Measurements from ENCODE around the gene LRRC26.

Gene LRRC26

DNA sequence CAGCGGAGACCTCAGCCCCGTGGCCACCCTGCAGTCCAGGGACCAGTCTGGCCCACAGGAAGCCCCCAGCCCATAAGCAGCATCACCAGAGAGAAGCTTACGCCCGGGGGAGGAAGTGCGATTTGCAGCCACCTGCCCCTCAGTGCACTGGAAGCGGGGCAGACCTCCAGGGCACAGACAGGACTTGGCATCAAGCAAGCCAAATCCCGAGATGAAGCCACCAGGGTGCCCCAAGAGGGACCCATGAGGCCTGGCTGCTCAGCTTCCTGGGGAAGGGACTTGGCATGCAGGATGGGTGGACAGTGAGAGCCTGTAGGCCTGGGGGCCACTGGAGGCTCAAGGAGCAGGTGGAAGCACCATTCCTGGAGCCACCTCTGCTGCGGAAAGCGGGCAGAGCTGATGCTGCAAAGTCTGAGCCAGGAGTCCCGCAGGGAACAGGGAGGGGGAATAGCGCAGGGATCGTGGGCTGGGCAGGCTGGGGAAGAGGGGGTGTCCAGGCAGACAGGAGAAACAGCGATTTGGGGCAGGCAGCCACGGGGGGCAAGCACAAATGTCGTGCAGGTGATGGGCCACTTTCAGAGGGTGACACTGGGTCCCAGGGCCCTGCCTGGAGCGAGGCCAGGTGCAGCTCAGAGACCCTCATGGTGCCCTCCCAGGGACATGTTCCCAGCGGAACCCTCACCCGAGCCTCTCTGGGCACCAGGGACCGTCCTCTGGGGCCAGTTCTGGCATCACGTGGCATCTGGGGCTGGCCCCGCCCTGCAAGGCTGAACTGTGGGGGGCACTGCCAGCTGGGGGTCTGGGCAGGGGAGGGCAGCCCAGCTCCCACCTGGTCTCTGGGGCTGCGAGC, 3.2 kb downstream of the LRRC26 start:
- DNase-seq (ENCODE audit: low spot score) = no peak

DNA sequence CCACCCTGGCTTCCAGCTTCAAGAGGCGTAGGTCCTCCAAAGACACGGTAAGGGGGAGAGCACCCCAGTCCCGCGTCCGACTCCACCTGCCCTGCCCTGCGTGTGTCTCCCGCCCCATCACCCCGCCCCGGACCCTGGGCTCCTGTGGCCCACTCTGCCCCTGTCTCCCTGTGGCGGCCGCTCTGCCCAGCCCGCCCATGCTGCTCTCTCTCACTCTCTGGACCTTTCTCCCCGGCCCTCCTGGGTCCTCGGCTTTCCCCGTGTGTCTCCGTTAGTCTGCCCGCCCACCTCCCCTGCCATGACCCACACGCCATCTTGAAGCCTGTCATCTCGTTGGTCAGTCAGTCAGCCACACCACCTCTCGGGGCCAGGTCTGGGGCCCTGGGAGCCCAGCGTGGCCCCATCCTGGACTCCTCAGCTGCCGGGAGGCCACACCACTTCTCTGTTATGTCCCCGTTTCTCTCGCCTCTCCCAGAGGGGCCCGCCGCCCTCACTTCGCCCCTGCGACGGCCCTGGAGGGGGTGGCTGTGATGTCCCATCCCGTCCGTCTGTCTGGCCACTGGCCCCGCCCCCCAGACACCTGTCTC, 4.5 kb downstream of the LRRC26 start:
- no peak for DNase-seq (ENCODE audit: low spot score)

DNA sequence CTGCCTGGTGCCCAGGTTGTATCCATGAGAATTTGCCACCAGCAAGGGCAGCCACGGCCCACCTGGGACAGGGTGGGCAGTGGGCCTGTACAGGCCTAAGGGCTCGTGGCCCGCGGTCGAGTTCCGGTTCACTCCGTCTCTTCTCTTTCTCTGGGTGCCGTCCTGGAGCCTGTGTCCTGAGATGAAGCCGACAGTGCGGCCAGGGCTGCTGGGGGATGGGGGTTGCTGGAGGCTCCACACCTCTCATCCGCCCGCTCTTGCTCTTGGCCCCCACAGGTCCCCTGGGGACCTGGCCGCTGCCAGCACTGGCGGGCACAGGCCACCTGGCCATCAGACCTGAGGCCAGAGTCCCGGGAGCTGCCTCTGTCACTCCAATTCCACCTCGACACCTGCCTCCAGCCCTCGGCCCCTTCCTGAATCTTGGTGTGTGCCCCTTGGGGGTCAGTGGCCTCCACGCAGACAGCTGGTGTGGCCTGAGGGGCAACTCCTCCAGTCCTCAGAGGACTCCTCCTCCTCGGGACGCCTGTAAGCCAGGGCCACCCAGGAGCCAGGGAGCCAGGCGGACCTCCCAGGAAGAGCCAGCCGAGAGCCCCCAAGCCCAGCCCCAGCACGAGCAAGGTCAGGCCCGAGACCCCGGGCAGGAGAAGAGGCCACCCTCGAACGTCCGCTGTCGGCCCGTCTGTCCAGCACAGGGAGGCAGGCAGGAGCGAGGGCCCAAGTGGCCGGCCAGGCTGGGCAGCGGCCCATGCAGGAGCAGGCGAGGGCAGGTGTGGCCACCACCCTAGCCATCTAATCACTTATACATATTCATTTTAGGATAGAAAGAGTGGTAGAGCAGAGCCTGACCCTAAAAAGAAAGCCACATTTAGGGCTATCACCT, 5.2 kb downstream of the LRRC26 start:
- DNase-seq (ENCODE audit: low spot score) = no peak

DNA sequence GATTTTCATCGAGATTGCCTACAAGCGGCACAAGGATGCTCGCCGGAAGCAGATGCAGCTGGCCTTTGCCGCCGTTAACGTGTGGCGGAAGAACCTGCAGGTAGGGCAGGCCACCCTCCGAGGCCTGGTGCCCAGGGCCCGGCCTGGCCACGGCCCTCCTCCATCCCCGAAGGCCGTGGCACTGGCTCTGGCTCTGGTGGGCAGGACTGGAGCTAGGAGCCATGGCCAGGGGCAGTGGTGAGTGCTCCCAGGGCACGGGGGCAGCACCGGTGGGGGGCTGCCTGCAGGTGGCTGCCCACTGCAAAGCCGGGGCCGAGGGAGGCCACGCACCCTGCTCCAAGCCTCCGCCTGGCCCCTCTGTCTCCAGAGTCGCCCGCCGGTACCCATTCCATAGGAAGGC, 6.0 kb downstream of the LRRC26 start:
- DNase-seq (ENCODE audit: low spot score) = no peak

DNA sequence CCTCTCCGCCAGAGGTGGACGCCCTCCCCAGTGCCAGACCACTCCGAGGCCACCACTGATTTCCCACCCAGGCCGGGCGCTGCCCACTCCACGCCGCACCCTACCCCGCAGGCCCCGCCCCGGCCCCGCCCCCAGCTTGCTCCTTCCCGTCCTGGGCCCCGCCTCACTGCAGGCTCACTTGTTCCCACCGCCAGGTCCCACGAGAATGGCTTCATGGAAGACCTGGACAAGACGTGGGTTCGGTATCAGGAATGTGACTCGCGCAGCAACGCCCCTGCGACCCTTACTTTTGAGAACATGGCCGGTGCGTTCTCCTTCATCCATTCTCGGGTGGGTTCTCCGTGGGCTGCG, 6.5 kb downstream of the LRRC26 start:
- no peak for DNase-seq (ENCODE audit: low spot score)

DNA sequence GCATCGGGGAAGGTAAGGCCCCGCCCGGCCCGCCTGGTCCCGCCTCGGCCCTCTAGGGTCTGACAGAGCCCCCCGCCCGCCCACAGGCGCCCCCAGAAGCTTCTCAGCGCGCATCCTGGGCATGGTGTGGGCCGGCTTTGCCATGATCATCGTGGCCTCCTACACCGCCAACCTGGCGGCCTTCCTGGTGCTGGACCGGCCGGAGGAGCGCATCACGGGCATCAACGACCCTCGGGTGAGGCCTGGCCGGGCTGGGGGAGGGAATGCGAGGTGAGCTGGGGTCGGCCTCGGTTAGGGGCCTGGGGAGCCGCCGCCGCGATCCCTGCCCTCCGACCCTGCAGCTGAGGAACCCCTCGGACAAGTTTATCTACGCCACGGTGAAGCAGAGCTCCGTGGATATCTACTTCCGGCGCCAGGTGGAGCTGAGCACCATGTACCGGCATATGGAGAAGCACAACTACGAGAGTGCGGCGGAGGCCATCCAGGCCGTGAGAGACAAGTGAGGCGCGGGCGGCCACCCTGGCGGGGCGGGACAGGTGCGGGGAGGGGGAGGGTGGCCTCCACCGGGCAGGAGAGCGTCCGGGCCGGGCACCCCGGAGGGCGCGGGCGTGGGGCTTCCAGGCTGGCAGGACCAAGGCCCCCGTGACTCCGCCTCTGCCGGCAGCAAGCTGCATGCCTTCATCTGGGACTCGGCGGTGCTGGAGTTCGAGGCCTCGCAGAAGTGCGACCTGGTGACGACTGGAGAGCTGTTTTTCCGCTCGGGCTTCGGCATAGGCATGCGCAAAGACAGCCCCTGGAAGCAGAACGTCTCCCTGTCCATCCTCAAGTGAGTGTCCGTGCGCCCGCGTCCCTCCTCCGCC, 7.1 kb downstream of the LRRC26 start:
- peak; percentile 70 for DNase-seq (ENCODE audit: low spot score)

DNA sequence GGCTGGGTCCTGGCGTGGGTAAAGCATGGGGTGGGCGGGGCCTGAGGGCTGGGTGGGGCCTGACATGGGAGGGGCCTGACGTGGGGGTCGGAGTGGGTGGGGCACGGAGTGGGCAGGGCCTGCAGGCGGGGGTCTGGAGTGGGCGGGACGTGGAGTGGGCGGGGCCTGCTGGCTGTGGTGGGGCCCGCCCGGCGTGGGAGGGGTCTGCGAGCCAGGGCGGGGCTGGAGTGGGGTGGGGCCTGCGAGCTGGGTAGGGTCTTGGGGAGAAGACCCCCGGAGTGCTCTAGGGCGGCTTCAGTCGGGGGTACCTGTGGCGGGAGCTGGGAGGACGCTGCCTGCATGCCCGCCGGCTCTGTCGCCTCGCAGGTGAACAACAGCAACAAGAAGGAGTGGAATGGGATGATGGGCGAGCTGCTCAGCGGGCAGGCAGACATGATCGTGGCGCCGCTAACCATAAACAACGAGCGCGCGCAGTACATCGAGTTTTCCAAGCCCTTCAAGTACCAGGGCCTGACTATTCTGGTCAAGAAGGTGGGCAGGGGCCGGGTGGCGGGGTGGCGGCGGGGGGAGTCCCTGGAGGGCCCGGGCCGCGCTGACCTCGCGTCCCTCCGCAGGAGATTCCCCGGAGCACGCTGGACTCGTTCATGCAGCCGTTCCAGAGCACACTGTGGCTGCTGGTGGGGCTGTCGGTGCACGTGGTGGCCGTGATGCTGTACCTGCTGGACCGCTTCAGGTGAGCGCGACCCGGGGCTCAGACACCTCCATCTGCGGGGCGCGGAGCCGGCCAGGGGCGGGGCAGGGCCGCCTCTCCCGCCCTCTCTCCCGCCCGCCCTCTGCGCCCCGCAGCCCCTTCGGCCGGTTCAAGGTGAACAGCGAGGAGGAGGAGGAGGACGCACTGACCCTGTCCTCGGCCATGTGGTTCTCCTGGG, 8.0 kb downstream of the LRRC26 start:
- DNase-seq (ENCODE audit: low spot score) = no peak

DNA sequence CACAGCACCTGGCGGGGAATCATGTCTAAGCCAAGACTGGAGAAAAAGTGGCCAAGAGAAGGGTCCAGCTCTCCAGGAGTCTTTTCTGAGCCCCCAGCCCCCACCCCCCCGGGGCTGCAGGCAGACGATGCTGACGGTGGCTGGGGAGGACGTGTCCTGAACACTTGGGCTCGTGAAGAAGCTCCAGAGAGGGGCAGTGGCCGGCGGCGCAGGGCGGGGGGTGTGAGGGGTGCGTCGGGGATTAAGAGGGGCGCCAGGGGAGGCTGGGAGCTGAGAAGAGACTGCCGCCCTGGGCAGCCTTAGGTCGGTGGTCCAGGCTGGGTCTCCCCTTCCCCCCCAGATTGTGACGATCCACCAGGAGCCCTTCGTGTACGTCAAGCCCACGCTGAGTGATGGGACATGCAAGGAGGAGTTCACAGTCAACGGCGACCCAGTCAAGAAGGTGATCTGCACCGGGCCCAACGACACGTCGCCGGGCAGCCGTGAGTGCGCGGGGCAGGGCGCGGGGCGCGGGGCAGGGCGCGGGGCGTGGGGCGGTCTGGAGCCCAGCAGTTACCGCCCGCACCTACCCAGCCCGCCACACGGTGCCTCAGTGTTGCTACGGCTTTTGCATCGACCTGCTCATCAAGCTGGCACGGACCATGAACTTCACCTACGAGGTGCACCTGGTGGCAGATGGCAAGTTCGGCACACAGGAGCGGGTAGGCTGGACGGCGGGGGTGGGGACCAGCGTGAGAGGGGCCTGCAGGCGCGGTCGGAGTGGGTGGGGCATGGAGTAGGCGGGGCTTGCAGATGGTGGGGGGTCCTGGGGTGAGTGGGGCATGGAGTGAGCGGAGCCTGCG, 8.9 kb downstream of the LRRC26 start:
- no peak for DNase-seq (ENCODE audit: low spot score)

DNA sequence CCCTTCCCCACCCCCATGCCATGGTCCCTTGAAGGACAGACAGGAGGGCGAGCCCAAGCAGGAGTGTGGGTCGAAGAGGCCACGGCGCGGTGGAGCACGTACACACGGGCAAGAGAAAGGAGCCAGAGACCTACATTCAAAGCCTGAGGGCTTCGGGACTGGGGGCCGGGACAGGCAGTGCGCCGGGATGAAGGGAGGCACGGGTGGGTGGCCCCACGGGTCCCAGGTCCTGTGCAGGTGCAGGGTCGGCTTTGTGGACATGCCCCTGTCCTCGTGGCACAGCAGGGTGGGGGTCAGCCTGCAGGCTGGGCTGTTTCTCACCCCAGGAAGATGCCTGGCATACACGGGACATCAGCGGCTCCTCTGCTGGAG, 9.8 kb downstream of the LRRC26 start:
- no peak for DNase-seq (ENCODE audit: low spot score)

DNA sequence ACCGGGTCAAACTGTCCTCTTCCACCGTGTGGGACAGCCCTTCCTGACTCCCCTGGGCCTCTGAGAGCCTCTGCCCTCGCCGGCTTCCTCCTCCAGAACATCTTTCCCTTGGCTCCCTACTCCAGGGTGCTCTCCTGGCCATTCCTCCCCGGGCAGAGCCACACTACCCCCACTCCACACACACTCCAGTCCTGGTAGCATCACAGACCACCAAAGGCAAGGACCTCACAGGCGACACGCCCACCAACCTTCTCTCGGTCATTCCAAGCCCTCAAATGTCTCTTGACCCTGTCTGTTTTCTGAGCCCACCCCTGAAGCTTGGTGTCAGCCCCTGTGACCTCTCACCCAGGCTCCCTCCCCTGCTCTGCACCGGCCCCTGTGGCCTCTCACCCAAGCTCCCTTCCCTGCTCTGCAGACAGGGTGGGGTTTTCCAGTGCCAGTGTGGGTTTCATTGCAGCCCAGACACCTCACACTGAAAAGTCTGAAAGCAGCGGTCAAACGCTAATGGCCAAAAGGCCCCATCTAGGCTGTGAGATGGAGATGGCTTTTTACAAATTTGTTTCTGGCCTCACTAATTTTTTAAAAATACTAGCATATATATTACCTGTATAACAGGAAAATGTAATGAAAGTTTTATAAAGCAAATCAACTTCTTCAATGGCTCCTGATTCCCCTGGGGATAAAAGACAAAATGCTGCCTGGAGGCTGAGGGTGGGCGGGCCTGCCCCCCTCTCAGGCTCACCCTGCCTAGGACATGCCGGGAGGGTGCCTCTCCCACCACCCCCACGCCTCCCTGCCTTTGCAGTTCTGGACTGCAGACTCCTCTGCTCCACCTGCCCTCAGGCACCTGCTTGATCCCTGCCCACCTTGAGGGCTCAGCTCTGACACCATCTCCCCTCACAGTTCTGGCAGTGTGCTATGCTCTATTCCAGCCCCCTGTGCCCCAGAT, 10.5 kb downstream of the LRRC26 start:
- no peak for DNase-seq (ENCODE audit: low spot score)

DNA sequence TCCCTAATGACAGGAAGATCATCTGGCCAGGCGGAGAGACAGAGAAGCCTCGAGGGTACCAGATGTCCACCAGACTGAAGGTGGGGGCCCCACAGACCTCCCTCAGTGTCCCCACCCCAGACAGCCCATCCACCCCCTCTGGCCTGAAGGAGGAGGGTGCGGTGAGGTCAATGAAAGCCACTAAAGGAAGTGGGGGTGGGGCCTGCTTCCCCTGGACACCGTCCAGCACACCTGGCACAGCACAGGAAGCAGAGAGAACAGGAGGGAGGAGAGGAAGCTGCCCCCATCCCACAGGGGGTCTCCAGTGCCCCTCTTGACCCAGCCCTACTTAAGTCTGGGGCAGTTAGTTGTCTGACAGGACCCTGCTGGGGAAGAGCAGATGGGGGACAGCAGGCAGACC, 11.2 kb downstream of the LRRC26 start:
- no peak for DNase-seq (ENCODE audit: low spot score)

DNA sequence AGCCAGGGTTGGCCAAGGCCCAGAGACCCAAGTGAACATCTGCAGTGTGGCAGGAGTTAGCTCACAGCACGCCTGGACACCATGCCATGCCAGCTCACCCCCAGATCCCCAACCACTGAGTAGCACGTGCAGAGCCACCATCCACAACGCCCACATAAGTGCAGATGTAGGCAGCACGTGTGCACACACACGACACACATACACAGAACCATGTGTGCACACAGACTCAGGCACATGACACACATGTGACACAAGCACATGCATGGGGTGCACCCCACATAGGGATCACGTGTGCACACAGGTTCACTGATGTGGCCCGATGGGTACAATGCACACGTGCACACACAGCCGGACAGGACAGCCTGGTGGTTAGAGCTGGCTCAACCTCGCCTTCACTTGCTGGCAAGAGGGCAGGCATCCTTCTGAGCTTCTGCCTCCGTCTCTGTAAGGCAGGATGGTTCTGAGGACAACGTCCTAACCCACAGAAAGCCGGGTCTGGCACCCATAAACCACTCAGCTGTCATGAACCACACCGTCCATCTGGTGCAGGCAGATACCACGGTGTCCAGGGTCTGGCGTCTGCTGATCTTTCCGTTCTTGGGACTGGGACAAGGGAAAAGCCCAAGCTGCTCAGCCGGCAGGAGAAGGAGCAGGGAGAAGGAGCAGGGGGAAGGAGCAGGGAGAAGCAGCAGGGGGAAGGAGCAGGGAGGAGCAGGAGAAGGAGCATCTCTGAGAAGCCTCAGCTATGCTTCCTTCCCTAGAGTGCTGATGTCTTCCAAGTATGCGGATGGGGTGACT, 12.0 kb downstream of the LRRC26 start:
- DNase-seq (ENCODE audit: low spot score) = no peak

DNA sequence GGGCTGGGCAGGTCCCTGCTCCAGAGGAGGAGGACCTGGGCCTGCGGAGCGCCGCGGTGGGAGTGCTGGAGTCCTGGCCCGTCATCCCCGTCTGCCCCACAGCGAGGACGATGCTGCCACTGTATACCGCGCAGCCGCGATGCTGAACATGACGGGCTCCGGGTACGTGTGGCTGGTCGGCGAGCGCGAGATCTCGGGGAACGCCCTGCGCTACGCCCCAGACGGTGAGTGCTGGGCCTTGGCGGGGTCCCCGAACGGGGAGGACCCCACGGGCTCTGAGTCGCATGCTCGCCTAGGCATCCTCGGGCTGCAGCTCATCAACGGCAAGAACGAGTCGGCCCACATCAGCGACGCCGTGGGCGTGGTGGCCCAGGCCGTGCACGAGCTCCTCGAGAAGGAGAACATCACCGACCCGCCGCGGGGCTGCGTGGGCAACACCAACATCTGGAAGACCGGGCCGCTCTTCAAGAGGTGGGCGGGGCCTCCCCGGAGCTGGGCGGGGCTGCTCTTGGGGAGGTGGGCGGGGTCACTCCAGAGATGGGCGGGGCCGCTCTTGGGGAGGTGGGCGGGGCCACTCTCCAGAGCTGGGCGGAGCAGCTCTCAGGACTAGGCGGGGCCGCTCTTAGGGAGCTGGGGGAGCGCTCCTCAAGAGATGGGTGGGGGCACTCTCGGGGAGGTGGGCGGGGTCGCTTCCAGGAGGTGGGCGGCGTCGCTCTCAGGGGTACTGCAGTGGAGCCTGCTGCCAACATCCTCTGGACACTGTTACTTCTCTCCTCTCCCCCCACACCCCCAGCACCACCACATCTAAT, 13.1 kb downstream of the LRRC26 start:
- peak; percentile 64 for DNase-seq (ENCODE audit: low spot score)

DNA sequence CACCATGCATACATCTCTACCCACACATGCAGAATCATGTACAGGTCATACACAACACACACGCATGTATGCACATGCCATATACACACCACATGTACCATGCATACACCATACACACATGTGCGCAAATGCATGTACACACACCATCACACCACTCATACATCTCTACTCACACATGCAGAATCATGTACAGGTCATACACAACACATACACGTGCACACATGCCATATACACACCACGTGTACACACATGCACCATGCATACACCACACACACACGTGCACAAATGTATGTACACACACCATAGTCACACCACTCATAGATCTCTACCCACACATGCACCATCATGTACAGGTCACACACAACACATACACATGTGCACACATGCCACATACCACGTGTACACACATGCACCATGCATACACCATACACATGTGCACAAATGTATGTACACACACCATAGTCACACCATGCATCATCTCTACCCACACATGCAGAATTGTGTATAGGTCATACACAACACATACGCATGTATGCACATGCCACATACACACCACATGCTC, 16.9 kb downstream of the LRRC26 start:
- DNase-seq (ENCODE audit: low spot score) = no peak

DNA sequence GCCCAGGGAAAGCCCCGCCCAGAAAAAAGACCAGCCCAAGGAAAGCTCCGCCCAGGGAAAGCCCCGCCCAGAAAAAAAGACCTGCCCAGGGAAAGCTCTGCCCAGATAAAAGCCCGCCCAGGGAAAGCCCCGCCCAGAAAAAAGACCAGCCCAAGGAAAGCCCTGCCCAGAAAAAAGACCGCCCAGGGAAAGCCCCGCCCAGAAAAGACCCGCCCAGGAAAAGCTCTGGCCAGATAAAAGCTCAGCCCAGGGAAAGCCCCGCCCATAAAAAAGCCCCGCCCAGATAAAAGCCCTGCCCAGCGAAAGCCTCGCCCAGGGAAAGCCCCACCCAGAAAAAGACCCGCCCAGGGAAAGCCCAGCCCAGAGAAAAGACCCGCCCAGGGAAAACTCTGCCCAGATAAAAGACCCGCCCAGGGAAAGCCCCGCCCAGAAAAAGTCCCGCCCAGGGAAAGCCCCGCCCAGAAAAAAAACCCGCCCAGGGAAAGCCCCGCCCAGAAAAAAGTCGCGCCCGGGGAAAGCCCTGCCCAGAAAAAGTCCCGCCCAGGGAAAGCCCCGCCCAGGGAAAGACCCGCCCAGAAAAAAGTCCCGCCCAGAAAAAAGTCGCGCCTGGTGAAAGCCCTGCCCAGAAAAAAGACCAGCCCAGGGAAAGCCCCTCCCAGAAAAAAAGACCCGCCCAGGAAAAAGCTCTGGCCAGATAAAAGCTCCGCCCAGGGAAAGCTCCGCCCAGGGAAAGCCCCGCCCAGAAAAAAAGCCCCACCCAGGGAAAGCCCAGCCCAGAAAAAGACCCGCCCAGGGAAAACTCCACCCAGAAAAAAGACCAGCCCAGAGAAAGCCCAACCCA, 19.0 kb downstream of the LRRC26 start:
- DNase-seq (ENCODE audit: low spot score) = no peak
